Esophagus muscularis mucosa (tissue), 4 donors: ENCODE data around the gene TEAD3.

Experiments used
- EP300 ChIP-seq: sonication (generic); formaldehyde crosslinking; IDR thresholded peaks from one replicate; pipeline ENCODE4 v1.6.1; 2017; ENCODE audit warnings: antibody characterized with exemption
- POLR2A ChIP-seq: fragments of 450-650 bp; IDR thresholded peaks from one replicate; pipeline ENCODE4 v1.6.1; 2017; ENCODE audit warnings: antibody characterized with exemption, moderate library complexity, mild to moderate bottlenecking, low read depth
- POLR2AphosphoS5 ChIP-seq, 2 donors: sonication (generic); formaldehyde crosslinking; IDR thresholded peaks; one replicate each; pipeline ENCODE4 v1.6.1; 2017; ENCODE audit warnings: antibody characterized with exemption in 2 of 2
- TF ChIP-seq, protein P1 (sequence below), 3 experiments: fragments of 200-600 bp in 2 of 3; fragments of 450-650 bp in 1 of 3; sonication (generic) in 2 of 3; IDR thresholded peaks; one replicate each; pipeline ENCODE4 v1.5.1; 2017 to 2019; ENCODE audit warnings: antibody characterized with exemption in 3 of 3, mild to moderate bottlenecking in 2 of 3, moderate library complexity in 1 of 3

DNA sequence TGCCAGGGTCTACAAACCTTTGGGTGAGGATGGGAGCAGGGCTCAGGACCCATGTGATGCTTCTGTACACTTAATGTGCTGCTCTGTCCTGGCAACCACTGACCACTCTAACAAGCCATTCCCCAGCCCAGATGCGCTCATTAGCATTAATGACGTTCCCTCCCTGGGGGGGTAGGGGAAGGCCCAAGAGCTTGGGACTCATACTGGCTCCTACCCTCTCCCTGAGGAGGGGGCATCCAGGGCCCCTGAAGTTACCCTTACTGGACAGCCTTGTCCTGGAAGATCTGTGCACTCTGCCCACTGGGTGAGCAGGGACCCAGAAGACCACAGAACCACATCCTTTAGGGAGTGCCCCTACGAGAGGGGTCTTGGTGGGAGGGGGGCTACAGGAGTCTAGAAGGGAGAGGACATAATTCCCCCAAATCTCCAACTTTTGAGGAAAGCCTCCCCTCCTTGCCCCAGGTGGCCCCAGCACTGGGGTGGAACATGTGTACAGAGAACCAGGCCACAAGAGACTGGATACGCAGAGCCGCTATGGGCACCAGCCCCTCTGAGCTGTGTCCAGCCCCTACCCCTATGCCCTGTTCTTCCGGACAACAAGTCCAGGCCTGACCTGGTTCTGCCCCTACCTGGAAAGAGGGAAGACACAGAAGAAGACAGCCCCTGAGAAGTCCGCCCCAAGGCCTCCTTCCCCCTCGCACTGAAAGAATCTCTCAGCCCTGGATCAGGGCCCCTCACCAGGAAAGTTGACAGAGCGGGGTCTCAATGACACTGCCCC is 1.4 kb downstream of the TEAD3 start:
- TF ChIP-seq POLR2AphosphoS5 (IDR thresholded peaks at IDR 0.05), result peak; percentile 80 to 92
- TF ChIP-seq, protein P1, sequence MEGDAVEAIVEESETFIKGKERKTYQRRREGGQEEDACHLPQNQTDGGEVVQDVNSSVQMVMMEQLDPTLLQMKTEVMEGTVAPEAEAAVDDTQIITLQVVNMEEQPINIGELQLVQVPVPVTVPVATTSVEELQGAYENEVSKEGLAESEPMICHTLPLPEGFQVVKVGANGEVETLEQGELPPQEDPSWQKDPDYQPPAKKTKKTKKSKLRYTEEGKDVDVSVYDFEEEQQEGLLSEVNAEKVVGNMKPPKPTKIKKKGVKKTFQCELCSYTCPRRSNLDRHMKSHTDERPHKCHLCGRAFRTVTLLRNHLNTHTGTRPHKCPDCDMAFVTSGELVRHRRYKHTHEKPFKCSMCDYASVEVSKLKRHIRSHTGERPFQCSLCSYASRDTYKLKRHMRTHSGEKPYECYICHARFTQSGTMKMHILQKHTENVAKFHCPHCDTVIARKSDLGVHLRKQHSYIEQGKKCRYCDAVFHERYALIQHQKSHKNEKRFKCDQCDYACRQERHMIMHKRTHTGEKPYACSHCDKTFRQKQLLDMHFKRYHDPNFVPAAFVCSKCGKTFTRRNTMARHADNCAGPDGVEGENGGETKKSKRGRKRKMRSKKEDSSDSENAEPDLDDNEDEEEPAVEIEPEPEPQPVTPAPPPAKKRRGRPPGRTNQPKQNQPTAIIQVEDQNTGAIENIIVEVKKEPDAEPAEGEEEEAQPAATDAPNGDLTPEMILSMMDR (IDR thresholded peaks at IDR 0.05), result no peak
- peak; percentile 16 for TF ChIP-seq POLR2A
- TF ChIP-seq EP300, result no peak
